ENCODE data around the gene SEC23IP. TPM values are rescaled to one million over a fixed set of nuclear protein-coding genes. Genes with fewer than 3 reads are reported as not detected.

The SEC23IP gene
- total RNA-seq, result 42.5 and 64.8 TPM in 2 replicates

DNA sequence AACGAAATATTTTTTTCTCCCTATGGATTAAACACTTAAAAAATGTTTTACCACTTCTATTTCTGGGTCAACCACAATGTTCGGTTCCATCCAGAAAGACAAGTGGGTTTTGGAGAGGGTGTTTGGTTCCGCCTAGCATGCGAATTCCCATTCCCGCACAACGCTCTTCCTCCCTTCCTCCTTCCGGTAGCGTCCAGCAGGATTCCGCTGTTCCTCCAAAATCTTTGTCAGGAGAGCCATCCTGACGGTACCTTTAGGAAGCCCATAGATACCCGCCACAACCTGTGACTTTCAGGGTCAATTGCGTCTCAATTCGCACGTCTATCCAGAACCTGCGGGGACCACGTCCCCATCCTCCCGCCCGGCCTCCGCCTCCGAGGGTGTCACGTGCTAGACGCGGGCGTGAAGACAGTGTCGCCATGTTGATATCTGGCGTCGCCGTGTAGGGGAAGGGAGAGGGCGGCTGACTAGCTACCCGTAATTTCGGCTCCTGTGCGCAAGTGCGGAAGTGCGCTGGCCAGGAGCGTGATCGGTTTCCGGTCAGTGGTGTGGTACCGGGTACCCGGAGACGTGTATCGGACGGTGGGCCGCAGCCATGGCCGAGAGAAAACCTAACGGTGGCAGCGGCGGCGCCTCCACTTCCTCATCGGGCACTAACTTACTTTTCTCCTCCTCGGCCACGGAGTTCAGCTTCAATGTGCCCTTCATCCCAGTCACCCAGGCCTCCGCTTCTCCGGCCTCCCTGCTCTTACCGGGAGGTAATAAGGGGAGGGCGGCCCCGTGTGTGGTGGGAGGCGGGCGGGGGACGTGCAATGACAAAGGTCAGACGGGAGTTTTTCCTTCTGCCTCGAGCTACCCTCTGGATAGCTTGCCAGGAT lies at the start of gene SEC23IP:
Gene SEC23IP (plus strand): TSS at position 543 of the 878 bp plus-strand sequence. CDS start 53 bp downstream, at position 596.

DNA sequence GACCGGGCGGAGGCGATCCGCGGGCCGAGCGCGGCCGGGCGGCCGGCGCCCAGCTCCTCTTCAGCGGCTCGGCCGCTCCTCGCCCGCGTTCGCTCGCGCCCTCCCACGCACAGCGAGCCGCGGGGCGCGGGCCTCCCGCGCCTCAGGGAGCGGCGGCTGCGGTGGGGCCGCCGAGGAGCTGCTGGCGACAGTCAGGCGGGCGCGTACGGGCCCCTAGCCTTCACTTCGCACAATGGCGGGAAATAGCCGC lies 20.0 kb upstream of the SEC23IP start, which contains the start of gene MCMBP:
Gene MCMBP (minus strand): TSS at position 234 of the 250 bp plus-strand sequence. CDS start 259 bp downstream, outside the sequence.

Small RNA genes within 50 kb of the gene (small RNA-seq; reads per million reads assigned to genes)
- gene MIR4682, result not detected

Other genes with a start within 250 kb of the SEC23IP start
- gene BAG3, start 241.3 kb upstream of the SEC23IP start, total RNA-seq, result 25.1 and 39.3 TPM in 2 replicates
- 37.4 and 63.0 TPM in 2 replicates for gene INPP5F, start 166.7 kb upstream of the SEC23IP start, total RNA-seq
- gene MCMBP, start 19.9 kb upstream of the SEC23IP start, total RNA-seq, result 93.2 and 116 TPM in 2 replicates

All from thoracic aorta endothelial cell (primary cell).